Stimulated activated memory B cell treated with anti-CD40 and anti-IgM and Interleukin-4, amounts not matched to agents 10 μg/mL and 1 μg/mL and 100 μg/mL, for 72 hours (primary cell): ENCODE measurements around the gene SLBP.

Source experiments
- ATAC-seq: fragments of 150-1000 bp; cut with Tn5 transposase; 2 replicates; pipeline ENCODE4 v1.10.0; 2021
- H3K27ac Mint-ChIP-seq: one replicate; pipeline ENCODE4 v1.8.0; 2022; ENCODE audit warnings: mild to moderate bottlenecking, mixed read lengths
- H3K27me3 Mint-ChIP-seq: one replicate; pipeline ENCODE4 v1.8.0; 2022; ENCODE audit warnings: mixed read lengths
- H3K36me3 Mint-ChIP-seq: one replicate; pipeline ENCODE4 v1.8.0; 2022; ENCODE audit warnings: mixed read lengths
- H3K4me1 Mint-ChIP-seq: one replicate; pipeline ENCODE4 v1.8.0; 2022; ENCODE audit warnings: mixed read lengths
- H3K4me3 Mint-ChIP-seq: one replicate; pipeline ENCODE4 v1.8.0; 2022; ENCODE audit warnings: mild to moderate bottlenecking, moderate library complexity, mixed read lengths
- H3K9me3 Mint-ChIP-seq: one replicate; pipeline ENCODE4 v1.8.0; 2022; ENCODE audit warnings: mixed read lengths

SLBP gene

DNA sequence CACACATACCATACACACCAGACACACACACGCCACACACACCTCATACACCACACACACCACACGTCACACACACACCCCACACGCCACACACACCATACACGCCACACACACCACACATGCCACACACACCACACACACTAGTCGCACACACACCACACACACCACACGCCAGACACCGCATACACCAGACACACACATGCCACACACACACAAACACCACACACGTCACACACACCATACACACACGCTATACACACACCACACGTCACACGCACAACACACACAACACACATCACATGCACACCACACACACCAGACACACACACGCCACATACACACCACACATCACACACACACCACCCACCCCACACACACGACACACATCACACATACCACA lies 60.0 kb downstream of the SLBP start:
- Mint-ChIP-seq H3K4me1 (no peaks in the 10 kb centered on the region), H3K4me3 (no peak overlapping the region), H3K27ac (no peak overlapping the region), H3K27me3 (no peaks in the 10 kb centered on the region), H3K36me3 (peaks cover 11% of the 10 kb centered on the region), H3K9me3 (no peaks in the 10 kb centered on the region)
- ATAC-seq: no peak

DNA sequence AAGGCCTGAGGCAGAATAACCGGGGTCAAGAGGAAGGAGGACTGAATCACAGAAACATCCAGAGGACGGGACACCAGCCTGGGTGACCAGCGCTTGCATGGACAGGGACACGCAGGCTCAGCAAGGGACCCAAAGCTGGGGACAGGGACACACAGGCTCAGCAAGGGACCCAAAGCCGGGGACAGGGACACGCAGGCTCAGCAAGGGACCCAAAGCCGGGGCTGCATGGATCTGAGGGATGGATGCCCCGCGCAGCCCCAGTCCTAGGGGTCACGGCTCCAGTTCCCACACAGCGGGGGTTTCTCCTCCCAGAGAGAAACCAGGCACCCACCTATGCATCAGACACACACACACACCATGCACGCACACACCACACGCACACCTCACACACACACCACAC lies 60.5 kb downstream of the SLBP start:
- Mint-ChIP-seq H3K36me3 (peaks cover 11% of the 10 kb centered on the region), H3K4me1 (no peaks in the 10 kb centered on the region), H3K27me3 (no peaks in the 10 kb centered on the region), H3K27ac (no peak overlapping the region), H3K4me3 (no peak overlapping the region), H3K9me3 (no peaks in the 10 kb centered on the region)
- ATAC-seq: no peak

DNA sequence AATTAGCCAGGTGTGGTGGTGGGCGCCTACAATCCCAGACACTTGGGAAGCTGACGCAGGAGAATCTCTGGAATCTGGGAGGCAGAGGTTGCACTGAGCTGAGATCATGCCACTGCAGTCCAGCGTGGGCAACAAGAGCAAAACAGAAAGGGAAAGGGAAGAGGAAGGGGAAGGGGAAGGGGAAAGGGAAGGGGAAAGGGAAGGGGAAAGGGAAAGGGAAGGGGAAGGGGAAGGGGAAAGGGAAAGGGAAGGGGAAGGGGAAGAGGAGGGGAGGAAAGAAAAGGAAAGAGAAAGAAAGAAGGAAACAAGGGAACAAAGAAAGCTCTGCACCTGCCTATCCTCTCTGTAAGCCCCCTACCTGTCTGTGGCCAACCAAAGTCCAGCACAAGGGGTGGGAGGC lies 63.2 kb downstream of the SLBP start:
- peaks cover 5% of the 10 kb centered on the region for H3K36me3 Mint-ChIP-seq
- ATAC-seq: no peak
- H3K4me1 Mint-ChIP-seq: no peaks in the 10 kb centered on the region
- no peaks in the 10 kb centered on the region for H3K27me3 Mint-ChIP-seq
- no peaks in the 10 kb centered on the region for H3K9me3 Mint-ChIP-seq
- H3K27ac Mint-ChIP-seq: no peak overlapping the region
- H3K4me3 Mint-ChIP-seq: no peak overlapping the region

DNA sequence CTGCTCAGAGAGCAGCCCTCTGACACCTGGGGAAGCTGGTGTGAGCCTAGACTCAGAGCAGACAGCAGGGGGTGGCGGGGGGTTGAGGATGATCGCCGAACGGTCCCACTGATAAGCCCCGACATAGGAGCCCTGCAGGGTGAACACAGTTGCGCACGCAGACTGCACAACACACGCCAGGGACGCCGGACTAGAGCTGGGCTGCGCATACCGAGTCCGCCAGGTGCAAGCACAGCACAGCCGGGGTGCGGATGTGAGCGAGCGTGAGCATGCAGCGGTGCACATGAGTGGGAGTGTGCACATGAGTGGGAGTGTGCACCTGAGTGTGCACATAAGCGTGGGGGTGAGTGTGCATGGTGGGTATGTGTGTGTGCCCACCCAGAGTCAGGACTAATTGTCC lies 64.7 kb downstream of the SLBP start:
- H3K4me1 Mint-ChIP-seq: no peaks in the 10 kb centered on the region
- no peak for ATAC-seq
- H3K9me3 Mint-ChIP-seq: no peaks in the 10 kb centered on the region
- H3K27me3 Mint-ChIP-seq: peaks cover 3% of the 10 kb centered on the region
- H3K36me3 Mint-ChIP-seq: peaks cover 5% of the 10 kb centered on the region
- H3K27ac Mint-ChIP-seq: no peak overlapping the region
- no peak overlapping the region for H3K4me3 Mint-ChIP-seq

DNA sequence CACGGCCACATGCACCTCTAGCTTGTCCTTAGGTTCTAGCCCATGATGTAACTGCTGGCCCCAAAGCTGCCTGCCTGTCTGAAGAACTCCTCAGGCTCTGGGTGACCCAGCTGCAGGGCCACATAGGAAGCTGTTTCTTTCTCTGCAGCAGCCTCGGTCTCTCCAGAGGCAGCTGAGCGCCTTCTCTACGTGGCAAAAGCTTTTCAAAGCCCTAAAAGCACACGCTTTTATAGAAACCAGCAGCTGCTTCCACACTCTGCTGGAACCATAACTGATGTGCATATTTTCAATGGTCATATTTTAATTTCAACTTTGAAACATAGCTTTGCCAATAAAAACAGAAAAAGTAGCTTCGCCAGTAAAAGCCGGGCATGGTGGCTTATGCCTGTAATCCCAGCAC lies 65.4 kb downstream of the SLBP start:
- Mint-ChIP-seq H3K36me3 (peaks cover 5% of the 10 kb centered on the region), H3K27me3 (peaks cover 10% of the 10 kb centered on the region), H3K4me1 (no peaks in the 10 kb centered on the region), H3K4me3 (no peak overlapping the region), H3K27ac (no peak overlapping the region), H3K9me3 (no peaks in the 10 kb centered on the region)
- ATAC-seq: no peak

DNA sequence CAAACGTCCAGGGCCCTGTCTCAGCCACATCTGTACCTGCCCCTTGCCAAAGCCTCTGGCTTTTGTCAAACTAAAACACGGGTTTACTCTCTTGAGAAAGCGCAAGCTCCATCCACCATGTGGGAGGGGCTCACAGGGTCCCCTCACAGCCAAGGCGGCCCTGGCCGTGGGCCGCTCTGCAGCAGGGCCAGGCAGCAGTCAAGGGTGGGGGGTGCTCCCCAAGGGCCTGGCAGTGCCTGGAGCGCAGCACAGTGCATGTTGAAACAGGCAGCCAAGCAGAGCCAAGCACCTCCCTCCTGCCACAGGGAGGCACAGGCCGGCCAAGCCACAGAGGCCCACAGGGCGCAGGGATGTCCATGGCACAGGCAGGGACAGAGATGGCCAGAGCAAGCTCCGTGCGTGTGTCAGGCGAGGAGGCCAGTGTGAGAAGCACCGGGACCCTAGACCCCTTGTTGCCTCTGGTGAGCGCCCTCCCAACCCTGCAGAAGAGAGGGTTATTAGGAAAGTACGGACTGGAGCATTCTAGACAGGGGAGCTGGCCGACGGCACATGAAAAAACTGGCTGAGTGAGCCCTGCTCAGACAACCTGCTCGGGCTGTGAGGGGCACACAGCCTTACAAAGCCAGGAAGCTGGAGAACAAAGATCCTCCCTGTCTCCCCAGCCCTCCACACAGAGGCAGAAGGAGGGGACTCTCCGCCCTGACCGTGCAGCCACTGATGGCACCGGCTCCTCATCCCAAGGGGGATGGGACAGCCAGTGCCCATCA lies 67.0 kb downstream of the SLBP start:
- Mint-ChIP-seq H3K36me3 (peaks cover 5% of the 10 kb centered on the region), H3K27me3 (peaks cover 16% of the 10 kb centered on the region), H3K4me3 (no peak overlapping the region), H3K27ac (no peak overlapping the region), H3K4me1 (no peaks in the 10 kb centered on the region), H3K9me3 (no peaks in the 10 kb centered on the region)
- ATAC-seq: no peak

DNA sequence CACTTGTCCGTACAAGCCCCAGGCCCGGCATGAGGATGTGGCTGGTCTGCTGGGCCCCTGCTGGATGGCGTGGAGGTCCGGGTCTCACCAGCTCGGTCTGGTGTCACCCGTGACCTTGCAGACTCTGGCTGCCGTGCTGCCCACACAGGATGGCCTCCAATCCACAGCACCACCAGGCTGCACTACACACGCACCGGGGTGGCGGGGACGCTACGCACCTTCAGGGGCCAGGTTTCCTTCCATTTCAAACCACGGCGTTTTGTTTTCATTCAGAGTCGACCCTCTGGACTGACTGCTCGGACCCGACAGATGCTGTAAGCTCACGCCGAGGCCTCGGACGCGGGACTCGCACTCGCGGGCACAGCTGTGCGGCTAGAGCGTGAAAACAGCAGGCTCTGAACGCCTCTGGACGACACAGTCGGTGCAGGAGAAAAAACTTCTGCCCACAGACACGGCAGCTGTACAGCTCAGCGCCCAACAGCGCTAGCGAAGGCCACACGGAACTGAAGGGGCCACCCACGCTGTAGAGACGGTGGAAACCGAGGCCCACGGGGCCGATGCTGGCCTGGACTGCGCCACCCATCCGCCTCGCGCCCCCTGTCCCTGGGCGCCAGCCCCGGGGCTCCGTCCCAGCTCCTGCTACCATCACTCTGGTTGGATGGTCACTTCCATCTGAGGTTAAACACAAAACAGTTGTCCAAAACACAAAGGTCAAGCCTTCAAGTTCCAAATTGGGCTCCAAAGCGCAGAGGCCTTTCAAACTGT lies 68.0 kb downstream of the SLBP start:
- no peak for ATAC-seq
- Mint-ChIP-seq H3K4me3 (no peak overlapping the region), H3K4me1 (no peaks in the 10 kb centered on the region)

More for the DNA sequence above, 68.0 kb downstream of the SLBP start:
- Mint-ChIP-seq H3K27ac (no peak overlapping the region), H3K27me3 (peaks cover 16% of the 10 kb centered on the region), H3K36me3 (peaks cover 5% of the 10 kb centered on the region), H3K9me3 (no peaks in the 10 kb centered on the region)
